ENCODE data around the gene NXNL2.

- TF ChIP-seq, protein P1, sequence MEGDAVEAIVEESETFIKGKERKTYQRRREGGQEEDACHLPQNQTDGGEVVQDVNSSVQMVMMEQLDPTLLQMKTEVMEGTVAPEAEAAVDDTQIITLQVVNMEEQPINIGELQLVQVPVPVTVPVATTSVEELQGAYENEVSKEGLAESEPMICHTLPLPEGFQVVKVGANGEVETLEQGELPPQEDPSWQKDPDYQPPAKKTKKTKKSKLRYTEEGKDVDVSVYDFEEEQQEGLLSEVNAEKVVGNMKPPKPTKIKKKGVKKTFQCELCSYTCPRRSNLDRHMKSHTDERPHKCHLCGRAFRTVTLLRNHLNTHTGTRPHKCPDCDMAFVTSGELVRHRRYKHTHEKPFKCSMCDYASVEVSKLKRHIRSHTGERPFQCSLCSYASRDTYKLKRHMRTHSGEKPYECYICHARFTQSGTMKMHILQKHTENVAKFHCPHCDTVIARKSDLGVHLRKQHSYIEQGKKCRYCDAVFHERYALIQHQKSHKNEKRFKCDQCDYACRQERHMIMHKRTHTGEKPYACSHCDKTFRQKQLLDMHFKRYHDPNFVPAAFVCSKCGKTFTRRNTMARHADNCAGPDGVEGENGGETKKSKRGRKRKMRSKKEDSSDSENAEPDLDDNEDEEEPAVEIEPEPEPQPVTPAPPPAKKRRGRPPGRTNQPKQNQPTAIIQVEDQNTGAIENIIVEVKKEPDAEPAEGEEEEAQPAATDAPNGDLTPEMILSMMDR (IDR thresholded peaks at IDR 0.05; ENCODE audit: insufficient read depth, low read length, poor library complexity, severe bottlenecking): no peak
- no peak for TF ChIP-seq EZH2phosphoT487 (conservative IDR thresholded peaks at IDR 0.05; ENCODE audit: low read length)
These were observed 2.9 kb upstream of the NXNL2 start for GRCh38 chr9:88531920-88532698.
